IMR-90 (cell line): ENCODE measurements around the gene CASP3. TPM values are rescaled to one million over a fixed set of nuclear protein-coding genes. Genes with fewer than 3 reads are reported as not detected.

Experiments used
- ATAC-seq: fragments of 200-7000 bp; cut with Tn5 transposase; 2 replicates; pipeline ENCODE4 v1.9.1; 2020; ENCODE audit warnings: low read depth, mild to moderate bottlenecking, moderate library complexity
- BruUV-seq: library from RNA; stranded (reverse); fragments of 400-500 nt; replicated peaks from 2 replicates; lab custom pipeline; 2021; lab: Mats Ljungman, UMichigan
- CTCF ChIA-PET: fragments of 300-600 bp; formaldehyde crosslinking; extraction: SDS; loops from one replicate; lab custom pipeline; 2021; ENCODE audit warnings: antibody characterized with exemption; lab: Yijun Ruan, JAX
- POLR2A ChIA-PET: fragments of 300-600 bp; sonication (Branson Sonifier 250); formaldehyde crosslinking; loops from one replicate; lab custom pipeline; 2022; ENCODE audit warnings: antibody characterized with exemption; ENCODE audit not compliant: unreplicated experiment; lab: Charles Lee
- DNase-seq: peaks from one replicate; pipeline ENCODE4 v3.0.0; 2013
- H2AFZ ChIP-seq: replicated peaks from 2 replicates; pipeline ENCODE3; 2013; ENCODE audit warnings: low read length, mild to moderate bottlenecking; ENCODE audit not compliant: poor library complexity
- H2AK5ac ChIP-seq: 2 replicates; pipeline ENCODE4 v1.6.1; 2013; ENCODE audit warnings: low read depth, low read length, inconsistent platforms
- H2AK9ac ChIP-seq: replicated peaks from 2 replicates; pipeline ENCODE3; 2013; ENCODE audit warnings: mild to moderate bottlenecking, low read depth, low read length, moderate library complexity; ENCODE audit not compliant: poor library complexity
- H2BK120ac ChIP-seq: 2 replicates; pipeline ENCODE4 v1.6.1; 2013; ENCODE audit warnings: low read depth, low read length, inconsistent platforms
- H2BK15ac ChIP-seq: 3 replicates; pipeline ENCODE4 v1.6.1; 2013; ENCODE audit warnings: low read depth, low read length, inconsistent platforms
- H2BK20ac ChIP-seq: 2 replicates; pipeline ENCODE4 v1.6.1; 2013; ENCODE audit warnings: low read depth, mild to moderate bottlenecking, inconsistent platforms, low read length, moderate library complexity
- H2BK5ac ChIP-seq: 2 replicates; pipeline ENCODE4 v1.6.1; 2013; ENCODE audit warnings: mild to moderate bottlenecking, low read depth, low read length, inconsistent platforms; ENCODE audit not compliant: poor library complexity, severe bottlenecking
- H3K14ac ChIP-seq: replicated peaks from 2 replicates; pipeline ENCODE4 v1.6.1; 2013; ENCODE audit warnings: low read depth, low read length, inconsistent platforms
- H3K18ac ChIP-seq: 2 replicates; pipeline ENCODE4 v1.6.1; 2013; ENCODE audit warnings: low read depth, low read length, control low read depth
- H3K23ac ChIP-seq: 2 replicates; pipeline ENCODE4 v1.6.1; 2013; ENCODE audit warnings: low read depth, low read length, inconsistent platforms
- H3K27ac ChIP-seq: 2 replicates; pipeline ENCODE4 v1.5.1; 2013; ENCODE audit warnings: mild to moderate bottlenecking, control low read depth, low read length; ENCODE audit not compliant: insufficient read depth
- H3K27me3 ChIP-seq: 2 replicates; pipeline ENCODE4 v1.6.1; 2013; ENCODE audit warnings: low read length; ENCODE audit not compliant: control insufficient read depth, insufficient read depth
- H3K36me3 ChIP-seq: 2 replicates; pipeline ENCODE4 v1.6.1; 2013; ENCODE audit warnings: low read length, mixed read lengths; ENCODE audit not compliant: control insufficient read depth, insufficient read depth
- H3K4ac ChIP-seq: 2 replicates; pipeline ENCODE4 v1.6.1; 2013; ENCODE audit warnings: low read depth, low read length, inconsistent platforms
- H3K4me1 ChIP-seq: 2 replicates; pipeline ENCODE4 v1.6.1; 2013; ENCODE audit warnings: low read length, mixed read lengths; ENCODE audit not compliant: control insufficient read depth, insufficient read depth
- H3K4me2 ChIP-seq: 2 replicates; pipeline ENCODE4 v1.6.1; 2013; ENCODE audit warnings: low read depth, mild to moderate bottlenecking, control low read depth, low read length, moderate library complexity
- H3K4me3 ChIP-seq: 2 replicates; pipeline ENCODE4 v1.5.1; 2013; ENCODE audit warnings: low read depth, mild to moderate bottlenecking, control low read depth, low read length, moderate library complexity; ENCODE audit not compliant: insufficient read depth
- H3K56ac ChIP-seq: 2 replicates; pipeline ENCODE4 v1.6.1; 2013; ENCODE audit warnings: low read length, inconsistent platforms; ENCODE audit not compliant: insufficient read depth; ENCODE audit errors: extremely low read depth
- H3K79me1 ChIP-seq, 2 experiments: 2 replicates each; pipeline ENCODE4 v1.6.1; 2013; ENCODE audit warnings: low read length in 2 of 2, inconsistent platforms in 1 of 2, low read depth in 1 of 2
- H3K9ac ChIP-seq: 2 replicates; pipeline ENCODE4 v1.6.1; 2013; ENCODE audit warnings: low read depth, low read length, control low read depth
- H3K9me1 ChIP-seq: 2 replicates; pipeline ENCODE4 v1.6.1; 2013; ENCODE audit warnings: low read length, inconsistent platforms; ENCODE audit not compliant: insufficient read depth
- H3K9me3 ChIP-seq: 2 replicates; pipeline ENCODE4 v1.6.1; 2013; ENCODE audit warnings: low read length; ENCODE audit not compliant: control insufficient read depth, insufficient read depth
- H4K20me1 ChIP-seq: 2 replicates; pipeline ENCODE4 v1.6.1; 2013; ENCODE audit warnings: low read length, inconsistent platforms; ENCODE audit not compliant: insufficient read depth
- H4K5ac ChIP-seq: 2 replicates; pipeline ENCODE4 v1.6.1; 2013; ENCODE audit warnings: mild to moderate bottlenecking, low read depth, low read length, control low read depth
- H4K8ac ChIP-seq, 2 experiments: 2 replicates each; pipeline ENCODE4 v1.6.1; 2013; ENCODE audit warnings: low read depth in 2 of 2, low read length in 2 of 2, control low read depth in 1 of 2, inconsistent platforms in 1 of 2
- H4K91ac ChIP-seq: 2 replicates; pipeline ENCODE4 v1.6.1; 2013; ENCODE audit warnings: low read depth, low read length, inconsistent platforms; ENCODE audit not compliant: insufficient read depth
- BHLHE40 ChIP-seq: fragments of 150-350 bp; IDR thresholded peaks from 2 replicates; pipeline ENCODE4 v1.6.1; 2016; ENCODE audit warnings: mild to moderate bottlenecking, low read depth, low read length
- CEBPB ChIP-seq: IDR thresholded peaks from 2 replicates; pipeline ENCODE4 v1.6.1; 2012; ENCODE audit warnings: low read depth, low read length, improper control_type of control experiment
- CHD1 ChIP-seq: IDR thresholded peaks from 2 replicates; pipeline ENCODE4 v1.6.1; 2012; ENCODE audit warnings: low read depth, low read length, improper control_type of control experiment
- CTCF ChIP-seq: conservative IDR thresholded peaks from 2 replicates; pipeline ENCODE4 v1.5.1; 2012; ENCODE audit warnings: mild to moderate bottlenecking, low read depth, low read length, improper control_type of control experiment
- ELK1 ChIP-seq: fragments of 150-350 bp; IDR thresholded peaks from 2 replicates; pipeline ENCODE4 v1.6.1; 2016; ENCODE audit warnings: low read depth, mild to moderate bottlenecking, low read length, moderate library complexity, borderline replicate concordance
- FOS ChIP-seq: fragments of 150-350 bp; IDR thresholded peaks from 2 replicates; pipeline ENCODE4 v1.6.1; 2016; ENCODE audit warnings: low read depth, low read length
- MAFK ChIP-seq: IDR thresholded peaks from 2 replicates; pipeline ENCODE4 v1.6.1; 2012; ENCODE audit warnings: low read depth, low read length, improper control_type of control experiment
- MAZ ChIP-seq: IDR thresholded peaks from 2 replicates; pipeline ENCODE4 v1.6.1; 2012; ENCODE audit warnings: low read depth, mild to moderate bottlenecking, low read length, improper control_type of control experiment, moderate library complexity, borderline replicate concordance
- MXI1 ChIP-seq: IDR thresholded peaks from 2 replicates; pipeline ENCODE4 v1.6.1; 2012; ENCODE audit warnings: low read depth, mild to moderate bottlenecking, low read length, moderate library complexity, borderline replicate concordance
- NFE2L2 ChIP-seq: fragments of 150-350 bp; IDR thresholded peaks from 2 replicates; pipeline ENCODE4 v1.6.1; 2016; ENCODE audit warnings: low read depth, mild to moderate bottlenecking, low read length
- POLR2A ChIP-seq: IDR thresholded peaks from 2 replicates; pipeline ENCODE4 v1.6.1; 2012; ENCODE audit warnings: mild to moderate bottlenecking, low read depth, low read length
- RAD21 ChIP-seq: IDR thresholded peaks from 2 replicates; pipeline ENCODE4 v1.6.1; 2012; ENCODE audit warnings: low read length, improper control_type of control experiment
- RCOR1 ChIP-seq: IDR thresholded peaks from 2 replicates; pipeline ENCODE4 v1.6.1; 2012; ENCODE audit warnings: mild to moderate bottlenecking, low read length, improper control_type of control experiment; ENCODE audit not compliant: insufficient replicate concordance
- RFX5 ChIP-seq: IDR thresholded peaks from 2 replicates; pipeline ENCODE4 v1.8.0; 2012; ENCODE audit warnings: low read depth, mild to moderate bottlenecking, low read length, moderate library complexity
- SMC3 ChIP-seq: fragments of 150-350 bp; IDR thresholded peaks from 2 replicates; pipeline ENCODE4 v1.6.1; 2016; ENCODE audit warnings: low read depth, mild to moderate bottlenecking, antibody characterized with exemption, low read length, moderate library complexity
- USF2 ChIP-seq: fragments of 150-350 bp; IDR thresholded peaks from 2 replicates; pipeline ENCODE4 v1.6.1; 2017; ENCODE audit warnings: mild to moderate bottlenecking, antibody characterized with exemption, low read length, low read depth
- WGBS, 2 experiments: methylation state at CpG; one replicate each; pipeline versions ENCODE4 v1.1.5 to v1.1.7; 2013; ENCODE audit warnings: missing lambda C conversion rate in 2 of 2; ENCODE audit not compliant: insufficient read length in 1 of 2; ENCODE audit errors: extremely low coverage in 2 of 2; 5-methylcytosine and 5-hydroxymethylcytosine counted together
- dilution Hi-C: fragments of 300-500 bp; cut with HindIII; formaldehyde crosslinking; loops from one replicate; pipeline ENCODE4 v1.14.3; 2018; ENCODE audit warnings: low sequenced_read_pairs; ENCODE audit not compliant: unreplicated experiment
- in situ Hi-C: fragments of 300-500 bp; cut with MboI; formaldehyde crosslinking; loops from 3 replicates; pipeline ENCODE4 v1.14.3; 2019; ENCODE audit warnings: low sequenced_read_pairs, inconsistent platforms, mixed read lengths
- intact Hi-C: fragments of 100-400 bp; cut with micrococcal nuclease; formaldehyde crosslinking; loops from 2 replicates; pipeline ENCODE4 v1.10.0; 2022
- polyA plus RNA-seq, 3 experiments: library from polyadenylated mRNA; depleted of rRNA; stranded (reverse); fragments of >200 nt; gene quantifications; 2 replicates each; pipeline ENCODE4 v1.2.3, GENCODE V29; 2012; ENCODE audit warnings: low replicate concordance in 1 of 3
- total RNA-seq: library from RNA; depleted of rRNA; stranded (reverse); fragments of >200 nt; gene quantifications from 2 replicates; pipeline ENCODE4 v1.2.3, GENCODE V29; 2012

CASP3 gene
- total and polyA plus RNA-seq, 2 of the 4 experiments (the other 2 are of a cell fraction), result 26.7 to 27.4 TPM

GRCh38 chr4:184697956-184698355 lies 48.7 kb upstream of the CASP3 start:
- Histone ChIP-seq H2AK5ac (no peak overlapping the region), H2BK20ac (no peak overlapping the region), H3K4ac (no peak overlapping the region), H4K91ac (no peak overlapping the region), H3K79me1 (0 out of 4 replicates have a peak, but pooled peaks cover 0 to 2% of the 10 kb centered on the region in 2 experiments), H3K4me2 (no peak overlapping the region), H3K56ac (no peak overlapping the region), H3K4me1 (peaks cover 6% of the 10 kb centered on the region), H3K27ac (no peak overlapping the region), H2BK120ac (no peak overlapping the region), H3K36me3 (peaks cover 3% of the 10 kb centered on the region; the same call in 1 of the 2 replicates), H3K4me3 (no peak overlapping the region), H2BK15ac (no peak overlapping the region), H3K23ac (no peak overlapping the region), H3K14ac (no peak overlapping the region), H4K20me1 (no peaks in the 10 kb centered on the region), H2AFZ (no peak overlapping the region), H4K5ac (no peak overlapping the region), H3K18ac (no peak overlapping the region), H3K9ac (no peak overlapping the region), H2AK9ac (no peak overlapping the region), H2BK5ac (no peak overlapping the region), H3K9me3 (no peaks in the 10 kb centered on the region), H3K9me1 (no peaks in the 10 kb centered on the region), H3K27me3 (no peaks in the 10 kb centered on the region), H4K8ac (no peak overlapping the region)
- TF ChIP-seq FOS (no peak), MAZ (no peak), CEBPB (no peak), SMC3 (no peak), NFE2L2 (no peak), CTCF (no peak), RFX5 (no peak), USF2 (no peak), MXI1 (no peak), ELK1 (no peak), POLR2A (no peak), MAFK (no peak), RAD21 (no peak), CHD1 (no peak), RCOR1 (no peak), BHLHE40 (no peak)
- ATAC-seq (no peak), DNase-seq (no peak)
- intact Hi-C loops, result no loop called here
- in situ Hi-C loops, result no loop called here
- ChIA-PET POLR2A (no interaction called here), CTCF (no interaction called here)
- no CpG with 5 or more reads among the region's 3 CpGs for WGBS, 2 experiments
- dilution Hi-C loops, result no loop called here
- no TSS peak for BruUV-seq
